Measurements from ENCODE around the gene B3GLCT.

DNA sequence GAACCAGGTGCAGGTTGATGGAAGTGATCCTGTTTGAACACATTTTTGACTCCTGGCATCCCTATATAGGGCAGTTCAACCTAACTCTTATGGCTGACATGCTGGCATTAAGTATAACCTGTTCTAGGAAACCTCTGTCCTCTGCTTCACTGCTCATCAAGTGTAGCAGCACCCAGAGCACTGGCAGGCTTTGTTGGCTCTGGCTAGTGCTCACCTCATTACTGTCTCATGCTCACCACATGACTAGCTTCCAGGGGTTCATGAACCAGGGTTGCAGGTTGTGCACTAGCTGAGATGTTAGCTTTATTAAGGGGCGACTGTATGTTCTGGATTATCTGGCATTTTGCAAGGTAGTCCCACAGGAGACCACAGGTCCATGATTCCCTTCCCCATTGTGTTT is 63.6 kb downstream of the B3GLCT start:
- TF ChIP-seq POLR2AphosphoS5 (IDR thresholded peaks at IDR 0.05) = no peak
- TF ChIP-seq CTCF (IDR thresholded peaks at IDR 0.05; ENCODE audit: poor library complexity, severe bottlenecking) = no peak
- TF ChIP-seq TAF1 (IDR thresholded peaks at IDR 0.05; ENCODE audit: low read depth) = no peak
- no peak for TF ChIP-seq RAD21 (conservative IDR thresholded peaks at IDR 0.05)
- no peak for TF ChIP-seq EZH2 (IDR thresholded peaks at IDR 0.05; ENCODE audit: borderline replicate concordance, insufficient read depth, low read length, poor library complexity, severe bottlenecking)
